ENCODE results near the gene LRRC75A. TPM values are rescaled to one million over a fixed set of nuclear protein-coding genes. Genes with fewer than 3 reads are reported as not detected.

The LRRC75A gene
- total RNA-seq, 1 experiment from 2014 or later: 10.1 TPM

DNA sequence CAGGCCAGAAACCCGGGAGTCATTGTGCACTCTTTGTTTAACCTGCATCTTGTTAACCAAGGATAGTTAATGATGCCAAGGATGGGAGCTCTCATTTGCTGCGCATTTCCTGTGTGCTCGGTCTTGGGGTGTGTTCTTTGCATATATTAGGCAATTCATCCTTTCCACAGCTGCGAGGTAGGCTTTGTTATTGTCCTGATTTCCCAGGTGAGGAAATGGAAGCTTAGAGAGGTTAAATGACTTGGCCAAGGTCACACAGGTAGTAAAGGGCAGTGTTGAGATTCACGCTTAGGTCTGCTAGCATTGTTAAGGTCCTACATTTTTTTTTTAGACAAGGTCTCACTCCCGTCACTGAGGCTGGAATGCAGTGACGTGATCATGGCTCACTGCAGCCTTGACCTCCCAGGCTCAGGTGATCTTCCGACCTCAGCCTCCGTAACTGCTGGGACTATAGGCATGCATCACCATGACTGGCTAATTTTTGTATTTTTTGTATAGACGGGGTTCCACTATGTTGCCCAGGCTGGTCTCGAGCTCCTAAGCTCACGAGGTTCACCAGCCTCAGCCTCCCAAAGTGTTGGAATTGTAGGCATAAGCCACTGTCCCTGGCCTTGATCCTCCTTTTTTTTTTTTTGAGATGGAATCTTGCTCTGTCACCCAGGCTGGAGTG, 5.0 kb upstream of the LRRC75A start:
- H3K4me3 Mint-ChIP-seq: no peak overlapping the region
- no peak overlapping the region for H2AFZ ChIP-seq (ENCODE audit: low read length)
- peaks cover 5% of the 10 kb centered on the region; the same call in 1 of the 2 replicates for H3K4me1 ChIP-seq (ENCODE audit: insufficient read depth, low read length)
- no peaks in the 10 kb centered on the region for H3K9me3 Mint-ChIP-seq
- TF ChIP-seq, protein P1, sequence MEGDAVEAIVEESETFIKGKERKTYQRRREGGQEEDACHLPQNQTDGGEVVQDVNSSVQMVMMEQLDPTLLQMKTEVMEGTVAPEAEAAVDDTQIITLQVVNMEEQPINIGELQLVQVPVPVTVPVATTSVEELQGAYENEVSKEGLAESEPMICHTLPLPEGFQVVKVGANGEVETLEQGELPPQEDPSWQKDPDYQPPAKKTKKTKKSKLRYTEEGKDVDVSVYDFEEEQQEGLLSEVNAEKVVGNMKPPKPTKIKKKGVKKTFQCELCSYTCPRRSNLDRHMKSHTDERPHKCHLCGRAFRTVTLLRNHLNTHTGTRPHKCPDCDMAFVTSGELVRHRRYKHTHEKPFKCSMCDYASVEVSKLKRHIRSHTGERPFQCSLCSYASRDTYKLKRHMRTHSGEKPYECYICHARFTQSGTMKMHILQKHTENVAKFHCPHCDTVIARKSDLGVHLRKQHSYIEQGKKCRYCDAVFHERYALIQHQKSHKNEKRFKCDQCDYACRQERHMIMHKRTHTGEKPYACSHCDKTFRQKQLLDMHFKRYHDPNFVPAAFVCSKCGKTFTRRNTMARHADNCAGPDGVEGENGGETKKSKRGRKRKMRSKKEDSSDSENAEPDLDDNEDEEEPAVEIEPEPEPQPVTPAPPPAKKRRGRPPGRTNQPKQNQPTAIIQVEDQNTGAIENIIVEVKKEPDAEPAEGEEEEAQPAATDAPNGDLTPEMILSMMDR (conservative IDR thresholded peaks at IDR 0.05): no peak
- no peak overlapping the region for H2BK120ac ChIP-seq (ENCODE audit: low read depth, low read length, poor library complexity, severe bottlenecking)
- H4K8ac ChIP-seq (replicated peaks; ENCODE audit: insufficient read length, low read depth, low read length): no peak overlapping the region
- H2BK15ac ChIP-seq (ENCODE audit: low read depth, low read length): no peak overlapping the region
- H3K27me3 Mint-ChIP-seq (ENCODE audit: low read depth): peaks cover 26% of the 10 kb centered on the region
- no peaks in the 10 kb centered on the region; a peak in 1 of 7 replicates for H3K36me3 Mint-ChIP-seq (ENCODE audit: insufficient read depth in 1 of 3, low read depth in 3 of 3)
- H3K4ac ChIP-seq (ENCODE audit: low read depth, low read length): no peak overlapping the region
- no peaks in the 10 kb centered on the region for H3K79me1 ChIP-seq (ENCODE audit: insufficient read depth, low read depth, low read length, poor library complexity, severe bottlenecking)
- H2BK5ac ChIP-seq (ENCODE audit: insufficient read length, low read length): no peak overlapping the region
- no peaks in the 10 kb centered on the region for H3K9me3 ChIP-seq (ENCODE audit: control insufficient read depth, low read depth, low read length)
- H3K27ac Mint-ChIP-seq: peak overlapping the region in 2 of 3 experiments; percentile 8 to 40; a peak in 2 of 7 replicates
- no peak overlapping the region for H3K56ac ChIP-seq (ENCODE audit: insufficient read length, low read depth, low read length)
- H3K27me3 ChIP-seq (ENCODE audit: insufficient read depth, low read length): no peaks in the 10 kb centered on the region
- H3K79me2 ChIP-seq (ENCODE audit: insufficient read depth, low read length): no peaks in the 10 kb centered on the region
- no peak overlapping the region for H2BK20ac ChIP-seq (ENCODE audit: low read depth, low read length, poor library complexity, severe bottlenecking)
- H2AK5ac ChIP-seq (ENCODE audit: insufficient read length, low read length): no peak overlapping the region
- no peak for DNase-seq
- no peak overlapping the region for H3T11ph ChIP-seq (ENCODE audit: low read length)
- no peak overlapping the region for H3K18ac ChIP-seq (ENCODE audit: insufficient read length, low read depth, low read length)
- no peak overlapping the region for H3K4me2 ChIP-seq (ENCODE audit: insufficient read depth, insufficient read length, low read length)
- no peak overlapping the region for H4K91ac ChIP-seq (ENCODE audit: insufficient read length, low read depth, low read length)
- H3K23me2 ChIP-seq (ENCODE audit: insufficient read length, low read depth, low read length, poor library complexity, severe bottlenecking): peaks cover 4% of the 10 kb centered on the region
- no peak overlapping the region for H2BK12ac ChIP-seq (ENCODE audit: insufficient read length, low read depth, low read length)
- no peak overlapping the region for H4K5ac ChIP-seq (ENCODE audit: insufficient read length, low read depth, low read length)
- no CpG with 5 or more reads among the region's 12 CpGs for WGBS (ENCODE audit: extremely low coverage, insufficient read length, low lambda C conversion rate)
- no peak overlapping the region for H3K23ac ChIP-seq (ENCODE audit: insufficient read length, low read depth, low read length)
- H4K20me1 ChIP-seq (ENCODE audit: control insufficient read depth, insufficient read depth, insufficient read length): no peaks in the 10 kb centered on the region
- H3K27ac ChIP-seq (ENCODE audit: insufficient read length, low read depth, low read length): no peak overlapping the region
- peaks cover 24 to 28% of the 10 kb centered on the region in 2 experiments for H3K4me1 Mint-ChIP-seq
- no peak overlapping the region for H3K9ac ChIP-seq (ENCODE audit: extremely low read depth, insufficient read length, low read length)
- H3K14ac ChIP-seq (ENCODE audit: insufficient read depth, low read length): no peak overlapping the region
